AG04450 (cell line): Measurements from ENCODE around the gene LIN37. TPM values are rescaled to one million over a fixed set of nuclear protein-coding genes. Genes with fewer than 3 reads are reported as not detected.

Experiments used
- CTCF ChIA-PET: fragments of 300-600, 350-600 bp; formaldehyde crosslinking; extraction: SDS; loops from one replicate; lab custom pipeline; 2022; ENCODE audit warnings: antibody characterized with exemption, inconsistent platforms; lab: Charles Lee
- POLR2A ChIA-PET: fragments of 350-600 bp; formaldehyde crosslinking; extraction: SDS; loops from one replicate; lab custom pipeline; 2021; ENCODE audit warnings: antibody characterized with exemption, inconsistent platforms; lab: Yijun Ruan, JAX
- DNase-seq: peaks from one replicate; pipeline ENCODE4 v3.0.0-alpha.2; 2011; ENCODE audit warnings: low read depth, low spot score
- H3K27ac ChIP-seq: one replicate; pipeline ENCODE4 v1.5.1; 2012; ENCODE audit warnings: low read depth, low read length, control low read depth
- H3K27me3 ChIP-seq: one replicate; pipeline ENCODE4 v1.6.0; 2012; ENCODE audit warnings: low read length; ENCODE audit not compliant: control insufficient read depth, insufficient read depth
- H3K4me3 ChIP-seq: 2 replicates; pipeline ENCODE4 v1.5.1; 2011; ENCODE audit warnings: mild to moderate bottlenecking, low read depth, low read length, control low read depth
- H3K9me3 ChIP-seq: 2 replicates; pipeline ENCODE4 v1.5.1; 2012; ENCODE audit warnings: low read length; ENCODE audit not compliant: control insufficient read depth, insufficient read depth
- polyA plus RNA-seq: library from polyadenylated mRNA; depleted of rRNA; stranded (reverse); fragments of >200 nt; gene quantifications from 2 replicates; pipeline ENCODE4 v1.2.3, GENCODE V29; 2011
- TF ChIP-seq, protein P1 (sequence below): IDR thresholded peaks from 2 replicates; pipeline ENCODE4 v1.5.1; 2011; ENCODE audit warnings: low read depth, low read length, control low read depth, inconsistent platforms

LIN37 gene
- polyA plus RNA-seq, 1 experiment, result 5.5 TPM

GRCh38 chr19:35742121-35742724 lies 6.2 kb upstream of the LIN37 start, which contains the start of gene IGFLR1:
Gene IGFLR1 (minus strand): TSS chr19:35742452. CDS start chr19:35741180, 1,272 bp downstream.
- H3K9me3 ChIP-seq, result no peaks in the 10 kb centered on the region; the same call in 1 of the 2 replicates
- H3K27me3 ChIP-seq, result no peaks in the 10 kb centered on the region
- H3K4me3 ChIP-seq, result no peak within 1 kb of the TSS
- POLR2A ChIA-PET, result no interaction called here
- DNase-seq, result no peak
- CTCF ChIA-PET, result no interaction called here
- no peak within 1 kb of the TSS for H3K27ac ChIP-seq
- TF ChIP-seq, protein P1, sequence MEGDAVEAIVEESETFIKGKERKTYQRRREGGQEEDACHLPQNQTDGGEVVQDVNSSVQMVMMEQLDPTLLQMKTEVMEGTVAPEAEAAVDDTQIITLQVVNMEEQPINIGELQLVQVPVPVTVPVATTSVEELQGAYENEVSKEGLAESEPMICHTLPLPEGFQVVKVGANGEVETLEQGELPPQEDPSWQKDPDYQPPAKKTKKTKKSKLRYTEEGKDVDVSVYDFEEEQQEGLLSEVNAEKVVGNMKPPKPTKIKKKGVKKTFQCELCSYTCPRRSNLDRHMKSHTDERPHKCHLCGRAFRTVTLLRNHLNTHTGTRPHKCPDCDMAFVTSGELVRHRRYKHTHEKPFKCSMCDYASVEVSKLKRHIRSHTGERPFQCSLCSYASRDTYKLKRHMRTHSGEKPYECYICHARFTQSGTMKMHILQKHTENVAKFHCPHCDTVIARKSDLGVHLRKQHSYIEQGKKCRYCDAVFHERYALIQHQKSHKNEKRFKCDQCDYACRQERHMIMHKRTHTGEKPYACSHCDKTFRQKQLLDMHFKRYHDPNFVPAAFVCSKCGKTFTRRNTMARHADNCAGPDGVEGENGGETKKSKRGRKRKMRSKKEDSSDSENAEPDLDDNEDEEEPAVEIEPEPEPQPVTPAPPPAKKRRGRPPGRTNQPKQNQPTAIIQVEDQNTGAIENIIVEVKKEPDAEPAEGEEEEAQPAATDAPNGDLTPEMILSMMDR, result no peak

DNA sequence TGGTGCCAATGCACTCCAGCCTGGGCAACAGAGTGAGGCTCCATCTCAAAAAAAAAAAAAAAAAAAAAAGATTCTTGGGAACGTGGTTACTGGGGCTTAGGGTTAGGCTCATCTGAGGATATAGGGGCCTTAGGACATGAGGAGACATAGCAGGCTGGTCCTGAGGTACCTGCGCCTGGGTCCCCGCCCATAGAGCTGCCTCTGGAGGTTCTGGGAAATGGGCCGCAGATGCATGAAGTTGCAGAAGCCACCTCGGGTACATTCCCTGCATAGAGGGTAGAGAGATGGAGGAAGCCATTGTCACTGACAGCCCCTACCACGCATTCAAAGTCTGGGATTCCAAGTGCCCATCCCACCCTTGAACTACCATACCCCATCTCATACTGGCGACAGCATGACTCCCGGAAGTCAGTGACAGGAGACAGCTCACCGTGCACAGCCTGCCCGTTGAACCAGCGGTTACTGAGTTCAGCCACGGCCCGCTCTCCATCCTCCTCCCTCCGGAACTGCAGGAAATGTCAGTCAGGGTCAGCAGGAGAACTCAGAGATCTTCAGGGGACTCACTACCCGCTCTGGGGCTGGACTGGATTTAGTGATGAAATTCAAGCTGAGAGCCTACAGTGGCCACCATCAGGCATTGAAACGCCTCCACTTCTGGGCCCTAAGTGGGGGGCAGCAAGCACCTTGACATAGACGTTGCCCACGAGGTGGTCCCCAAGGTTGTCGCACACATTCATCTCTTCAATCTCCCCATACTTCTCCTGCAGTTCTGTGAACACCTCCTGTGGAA lies 4.5 kb upstream of the LIN37 start:
- DNase-seq, result no peak
- Histone ChIP-seq H3K4me3 (peak overlapping the region; percentile 87; the same call in 1 of the 2 replicates), H3K27ac (no peak overlapping the region), H3K9me3 (no peaks in the 10 kb centered on the region; the same call in 1 of the 2 replicates), H3K27me3 (no peaks in the 10 kb centered on the region)
- CTCF ChIA-PET, result interaction anchor here (0.6 to 1.4 kb wide), 4 partner anchors 21 to 85 kb away, joined by 3 to 8 read pairs (median 6); no protein-coding TSS in a partner anchor
- POLR2A ChIA-PET, result interaction anchor here (0.7 kb wide), 1 partner anchor 13 kb away, joined by 7 read pairs; the partner anchor contains the start of gene HSPB6
- TF ChIP-seq, protein P1, result no peak

DNA sequence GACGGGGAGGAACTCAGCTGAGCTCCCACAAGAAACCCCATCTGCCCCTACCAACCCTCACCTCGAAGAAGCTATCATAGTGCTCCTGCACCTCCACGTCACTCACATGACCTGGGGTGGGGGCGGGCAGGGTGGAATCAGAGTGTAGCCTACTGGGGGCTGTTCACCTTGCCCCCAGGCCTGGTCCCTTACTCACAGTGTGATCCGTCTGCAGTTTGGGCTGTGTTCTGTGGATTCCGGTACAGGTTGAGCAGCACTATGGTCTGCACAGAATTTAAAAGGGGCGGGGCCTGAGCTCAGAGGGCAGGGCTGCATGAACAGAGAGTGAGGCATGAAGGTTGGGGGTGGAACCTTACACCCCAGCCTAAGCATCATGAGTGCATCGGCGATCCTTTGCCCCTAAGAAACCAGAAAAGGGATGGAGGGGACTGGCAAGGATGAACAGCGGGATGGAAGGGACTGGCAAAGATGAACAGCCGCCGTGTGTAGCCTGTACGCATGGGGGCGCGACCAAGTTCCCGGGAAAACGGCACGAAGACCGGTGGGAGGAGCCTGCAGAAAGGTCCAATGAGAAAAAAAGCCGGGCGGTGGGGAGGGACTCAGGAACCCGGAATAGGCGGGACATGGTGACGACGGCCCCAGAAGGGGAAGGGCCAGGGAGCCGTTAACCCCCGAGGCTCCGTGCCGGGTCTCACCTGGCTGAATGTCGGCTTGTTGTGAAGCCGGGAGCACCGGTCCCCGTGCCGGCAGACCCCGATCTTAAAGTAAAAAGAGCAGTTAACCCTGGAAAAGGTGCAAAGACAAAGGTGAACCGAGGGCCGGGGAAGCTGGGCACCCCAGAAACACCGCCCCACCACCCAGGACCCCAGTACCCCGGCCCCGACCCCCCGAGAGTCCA lies 3.7 kb upstream of the LIN37 start:
- TF ChIP-seq, protein P1, result peak; percentile 59
- peak; percentile 90 for DNase-seq
- no peaks in the 10 kb centered on the region; the same call in 1 of the 2 replicates for H3K9me3 ChIP-seq
- ChIA-PET POLR2A (interaction anchor here (0.6 to 1.3 kb wide), 3 partner anchors 12 to 75 kb away, joined by 3 to 10 read pairs (median 7); partner anchors contain the start of genes HSPB6 and PROSER3), CTCF (interaction anchor here (0.6 to 1.4 kb wide), 7 partner anchors 9 to 84 kb away, joined by 3 to 7 read pairs (median 4); no protein-coding TSS in a partner anchor)
- peak overlapping the region; percentile 99 for H3K27ac ChIP-seq
- H3K4me3 ChIP-seq, result peak overlapping the region; percentile 87
- no peaks in the 10 kb centered on the region for H3K27me3 ChIP-seq

DNA sequence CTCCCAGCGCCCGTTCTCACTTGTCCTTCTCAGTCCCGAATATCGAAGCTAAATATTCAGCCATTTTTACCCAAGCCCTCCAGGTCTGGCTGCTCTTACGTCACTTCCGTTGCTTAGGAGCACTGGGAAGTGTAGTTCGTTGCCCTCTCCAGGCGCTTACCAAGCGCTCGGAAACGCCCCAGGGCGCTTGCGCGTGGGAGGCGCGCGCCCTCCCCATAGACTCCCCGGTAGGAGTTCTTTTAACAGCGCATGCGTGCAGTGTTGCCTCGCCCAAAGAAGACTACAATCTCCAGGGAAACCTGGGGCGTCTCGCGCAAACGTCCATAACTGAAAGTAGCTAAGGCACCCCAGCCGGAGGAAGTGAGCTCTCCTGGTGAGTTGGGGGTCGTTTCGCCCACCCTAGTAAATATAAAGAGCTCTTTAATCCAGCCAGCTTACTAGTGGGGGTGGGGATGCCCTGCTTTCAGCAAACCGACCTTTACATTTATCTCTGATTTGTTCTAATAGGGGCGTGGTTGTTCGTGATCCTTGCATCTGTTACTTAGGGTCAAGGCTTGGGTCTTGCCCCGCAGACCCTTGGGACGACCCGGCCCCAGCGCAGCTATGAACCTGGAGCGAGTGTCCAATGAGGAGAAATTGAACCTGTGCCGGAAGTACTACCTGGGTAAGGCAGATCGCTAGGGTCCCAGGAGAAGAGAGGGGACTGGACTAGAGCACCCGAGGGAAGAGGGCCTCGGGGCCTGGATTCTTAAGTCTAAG lies 2.9 kb upstream of the LIN37 start, which contains the start of the genes PSENEN and U2AF1L4:
TSS of gene PSENEN (plus strand) at position 324 of the 759 bp plus-strand sequence. CDS start at position 604, 280 bp downstream.
TSS of gene U2AF1L4 (minus strand) at position 91 of the 759 bp plus-strand sequence. CDS start at position 64, 27 bp downstream.
- Histone ChIP-seq H3K4me3 (peak within 1 kb of the TSS; percentile 87), H3K9me3 (no peaks in the 10 kb centered on the region; the same call in 1 of the 2 replicates), H3K27ac (peak within 1 kb of the TSS; percentile 99), H3K27me3 (no peaks in the 10 kb centered on the region)
- POLR2A ChIA-PET, result interaction anchor here (0.6 to 1.3 kb wide), 2 partner anchors 12 to 74 kb away, joined by 3 to 10 read pairs; partner anchors contain the start of genes HSPB6 and PROSER3
- TF ChIP-seq, protein P1, result no peak
- DNase-seq, result peak; percentile 99
- CTCF ChIA-PET, result interaction anchor here (0.6 to 1.1 kb wide), 4 partner anchors 9 to 74 kb away, joined by 3 to 7 read pairs (median 4); no protein-coding TSS in a partner anchor
